Activated naive CD4-positive, alpha-beta T cell treated with anti-CD3 and anti-CD28 coated beads, Interleukin-2, amount 10 ng/mL, durations not matched to agents 7 days and 5 days (primary cell): Measurements from ENCODE around the gene ORAI2.
"Not testable (repeated sequence)": the region's sequence is repeated elsewhere in the genome, so short reads cannot be mapped to it uniquely, and the experiment has no call there.

ENCODE experiments used
- CTCF ChIA-PET: fragments of 350-600 bp; sonication (Branson Sonifier 250); formaldehyde crosslinking; loops from one replicate; lab custom pipeline; 2021; ENCODE audit warnings: antibody characterized with exemption; lab: Charles Lee
- DNase-seq: peaks from one replicate; pipeline ENCODE4 v3.0.0-alpha.2; 2020
- H3K27ac Mint-ChIP-seq: one replicate; pipeline ENCODE4 v1.8.0; 2021; ENCODE audit warnings: mild to moderate bottlenecking, moderate library complexity, mixed read lengths
- H3K27me3 Mint-ChIP-seq: one replicate; pipeline ENCODE4 v1.8.0; 2021; ENCODE audit warnings: mild to moderate bottlenecking, mixed read lengths
- H3K36me3 Mint-ChIP-seq: one replicate; pipeline ENCODE4 v1.8.0; 2021; ENCODE audit warnings: mixed read lengths
- H3K4me1 Mint-ChIP-seq: one replicate; pipeline ENCODE4 v1.8.0; 2021; ENCODE audit warnings: mixed read lengths
- H3K4me3 Mint-ChIP-seq: one replicate; pipeline ENCODE4 v1.8.0; 2021; ENCODE audit warnings: mild to moderate bottlenecking, moderate library complexity, mixed read lengths
- H3K9me3 Mint-ChIP-seq: one replicate; pipeline ENCODE4 v1.8.0; 2021; ENCODE audit warnings: mixed read lengths

Gene ORAI2

GRCh38 chr7:102439963-102440795 lies 6.8 kb downstream of the ORAI2 start:
- DNase-seq = no peak
- Mint-ChIP-seq H3K4me3 (no peak overlapping the region), H3K27ac (no peak overlapping the region), H3K27me3 (no peaks in the 10 kb centered on the region), H3K4me1 (peaks cover 23% of the 10 kb centered on the region), H3K9me3 (no peaks in the 10 kb centered on the region), H3K36me3 (peaks cover 29% of the 10 kb centered on the region)
- CTCF ChIA-PET = interaction anchor here (1.0 to 3.1 kb wide), 5 partner anchors 10 to 36 kb away, joined by 3 to 14 read pairs (median 3); no protein-coding TSS in a partner anchor

DNA sequence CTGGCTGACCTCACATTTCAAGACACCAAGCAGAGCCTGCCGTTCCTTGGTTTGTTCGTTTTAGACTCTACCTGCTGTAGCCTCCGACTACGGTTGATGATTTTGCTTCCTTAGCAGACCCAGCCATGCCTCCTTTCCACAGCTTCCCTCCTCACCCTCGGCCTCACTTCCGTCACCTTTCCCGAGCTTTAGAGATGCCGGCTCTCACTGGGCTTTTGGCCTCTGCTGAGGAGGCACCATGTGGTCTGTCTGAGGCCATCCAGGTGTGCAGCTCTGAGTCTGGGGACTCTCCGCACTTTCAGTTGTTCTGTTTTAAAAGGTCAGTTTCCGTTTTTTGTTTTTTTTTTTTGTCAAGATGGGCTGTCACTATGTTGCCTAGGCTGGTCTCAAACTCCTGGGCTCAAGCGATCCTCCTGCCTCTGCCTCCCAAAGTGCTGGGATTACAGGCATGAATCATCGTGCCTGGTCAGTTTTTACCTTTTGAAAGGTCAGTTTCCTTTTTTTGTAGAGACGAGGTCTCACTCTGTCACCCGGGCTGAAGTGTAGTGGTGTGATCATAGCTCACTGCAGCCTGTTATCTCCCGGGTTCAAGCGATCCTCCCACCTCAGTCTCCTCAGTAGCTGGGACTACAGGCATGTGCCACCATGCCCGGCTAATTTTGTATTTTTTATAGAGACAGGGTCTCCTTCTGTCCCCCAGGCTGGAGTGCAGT lies 11.7 kb downstream of the ORAI2 start:
- no peak overlapping the region for H3K4me3 Mint-ChIP-seq
- H3K9me3 Mint-ChIP-seq = no peaks in the 10 kb centered on the region
- no peak overlapping the region for H3K27ac Mint-ChIP-seq
- peaks cover 6% of the 10 kb centered on the region for H3K4me1 Mint-ChIP-seq
- H3K36me3 Mint-ChIP-seq = peaks cover 23% of the 10 kb centered on the region
- CTCF ChIA-PET = interaction anchor here (0.6 to 1.4 kb wide), 4 partner anchors 10 to 178 kb away, joined by 3 read pairs; no protein-coding TSS in a partner anchor
- DNase-seq = no peak
- no peaks in the 10 kb centered on the region for H3K27me3 Mint-ChIP-seq

DNA sequence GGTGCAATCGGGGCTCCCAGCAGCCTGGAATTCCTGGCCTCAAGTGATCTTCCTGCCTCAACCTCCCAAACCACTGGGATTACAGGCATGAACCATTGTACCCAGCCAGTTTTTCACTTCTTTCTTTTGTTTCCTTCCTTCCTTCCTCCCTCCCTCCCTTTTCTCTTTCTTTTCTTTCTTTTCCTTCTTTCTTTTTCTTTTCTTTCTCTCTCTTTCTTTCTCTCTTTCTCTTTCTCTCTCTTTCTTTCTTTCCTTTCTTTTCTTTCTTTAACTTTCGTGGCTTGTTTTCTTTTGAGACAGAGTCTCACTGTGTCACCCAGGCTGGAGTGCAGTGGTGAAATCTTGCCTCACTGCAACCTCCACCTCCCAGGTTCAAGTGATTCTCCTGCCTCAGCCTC lies 12.3 kb downstream of the ORAI2 start:
- no peak overlapping the region for H3K27ac Mint-ChIP-seq
- H3K9me3 Mint-ChIP-seq = no peaks in the 10 kb centered on the region
- CTCF ChIA-PET = interaction anchor here (1.4 kb wide), 2 partner anchors 11 to 33 kb away, joined by 3 read pairs; no protein-coding TSS in a partner anchor
- DNase-seq = no peak
- H3K4me1 Mint-ChIP-seq = peaks cover 6% of the 10 kb centered on the region
- no peaks in the 10 kb centered on the region for H3K27me3 Mint-ChIP-seq
- no peak overlapping the region for H3K4me3 Mint-ChIP-seq
- peaks cover 25% of the 10 kb centered on the region for H3K36me3 Mint-ChIP-seq

GRCh38 chr7:102446387-102447156 lies 13.2 kb downstream of the ORAI2 start:
- Mint-ChIP-seq H3K9me3 (no peaks in the 10 kb centered on the region), H3K27ac (no peak overlapping the region)

DNA sequence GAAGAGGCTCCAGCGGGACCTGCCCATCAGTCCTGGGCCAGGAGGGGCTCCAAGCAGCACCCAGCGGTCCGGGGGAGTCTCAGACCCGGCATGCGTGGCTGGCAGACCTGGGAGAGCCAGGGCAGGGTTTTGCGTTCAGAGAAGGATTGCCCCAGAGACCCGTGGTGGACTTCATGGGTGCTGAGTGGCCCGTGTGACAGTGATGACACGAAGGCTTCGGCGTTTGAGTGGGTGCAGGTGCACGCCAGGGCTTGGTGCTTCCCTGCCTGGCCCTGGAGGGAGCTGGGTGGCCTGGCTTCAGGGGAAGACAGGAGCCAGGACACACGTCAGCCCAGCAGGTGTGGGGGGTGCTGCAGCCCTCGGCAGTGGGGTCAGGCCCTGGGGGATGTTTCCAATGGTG lies 13.9 kb downstream of the ORAI2 start:
- no peak for DNase-seq
- Mint-ChIP-seq H3K9me3 (no peaks in the 10 kb centered on the region), H3K4me3 (no peak overlapping the region), H3K4me1 (peaks cover 4% of the 10 kb centered on the region), H3K27me3 (no peaks in the 10 kb centered on the region), H3K36me3 (peaks cover 20% of the 10 kb centered on the region), H3K27ac (no peak overlapping the region)
- CTCF ChIA-PET = interaction anchor here (1.7 kb wide), 1 partner anchor 35 kb away, joined by 8 read pairs; no protein-coding TSS in a partner anchor

More at GRCh38 chr7:102446387-102447156, 13.2 kb downstream of the ORAI2 start:
- CTCF ChIA-PET = interaction anchor here (1.4 kb wide), 2 partner anchors 12 to 34 kb away, joined by 3 read pairs; no protein-coding TSS in a partner anchor
- H3K4me1 Mint-ChIP-seq = peaks cover 5% of the 10 kb centered on the region
- no peak for DNase-seq
- no peaks in the 10 kb centered on the region for H3K27me3 Mint-ChIP-seq
- no peak overlapping the region for H3K4me3 Mint-ChIP-seq
- H3K36me3 Mint-ChIP-seq = peaks cover 24% of the 10 kb centered on the region

- no peaks in the 10 kb centered on the region for H3K9me3 Mint-ChIP-seq
These were observed 15.8 kb downstream of the ORAI2 start for GRCh38 chr7:102449136-102449535.

GRCh38 chr7:102450242-102450641 lies 16.9 kb downstream of the ORAI2 start:
- H3K9me3 Mint-ChIP-seq = no peaks in the 10 kb centered on the region
- no peak overlapping the region for H3K27ac Mint-ChIP-seq
- CTCF ChIA-PET = interaction anchor here (0.7 to 3.5 kb wide), 10 partner anchors 10 to 53 kb away, joined by 3 to 23 read pairs (median 6); no protein-coding TSS in a partner anchor
- H3K36me3 Mint-ChIP-seq = peaks cover 13% of the 10 kb centered on the region
- H3K27me3 Mint-ChIP-seq = no peaks in the 10 kb centered on the region
- no peaks in the 10 kb centered on the region for H3K4me1 Mint-ChIP-seq
- no peak overlapping the region for H3K4me3 Mint-ChIP-seq
- DNase-seq = peak; percentile 61

More at GRCh38 chr7:102449136-102449535, 15.8 kb downstream of the ORAI2 start:
- Mint-ChIP-seq H3K27ac (no peak overlapping the region), H3K27me3 (no peaks in the 10 kb centered on the region), H3K36me3 (peaks cover 15% of the 10 kb centered on the region), H3K4me1 (no peaks in the 10 kb centered on the region), H3K4me3 (no peak overlapping the region)
- no peak for DNase-seq
- CTCF ChIA-PET = interaction anchor here (1.1 to 3.5 kb wide), 5 partner anchors 10 to 45 kb away, joined by 3 to 23 read pairs (median 8); no protein-coding TSS in a partner anchor

DNA sequence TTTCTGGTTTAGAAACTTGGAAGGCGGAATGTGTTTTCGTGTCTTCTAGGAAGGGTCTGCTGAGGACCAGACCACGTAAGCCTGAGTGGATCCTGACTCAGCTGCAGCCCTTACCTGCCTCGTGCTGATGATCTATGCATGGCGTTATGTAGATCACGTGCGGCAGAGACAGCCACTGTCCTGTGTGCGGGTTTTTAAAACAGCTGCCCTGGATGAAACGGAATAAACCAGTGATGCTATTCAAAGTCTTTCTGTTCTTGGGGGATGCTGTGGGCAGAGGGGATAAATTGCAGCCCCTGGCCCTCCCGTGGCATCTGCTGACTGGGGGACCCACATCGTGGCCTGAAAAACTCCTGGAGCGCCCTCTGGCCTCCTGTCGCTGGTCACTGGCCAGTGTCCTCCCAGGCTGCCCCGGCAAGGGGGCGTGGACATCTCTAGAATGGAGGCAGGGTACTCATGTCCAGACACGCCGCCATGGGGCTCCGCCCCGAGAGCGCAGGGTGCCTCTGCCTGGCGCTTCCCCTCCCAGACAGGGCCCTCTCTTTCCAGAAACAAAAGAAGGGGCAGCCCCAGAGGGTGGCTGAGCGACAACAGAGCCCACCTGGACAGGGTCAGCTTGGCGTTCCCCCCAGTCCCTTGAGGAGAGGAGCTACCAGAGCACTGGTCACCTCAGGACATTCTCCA lies 18.1 kb downstream of the ORAI2 start:
- Mint-ChIP-seq H3K27ac (no peak overlapping the region), H3K27me3 (no peaks in the 10 kb centered on the region), H3K4me3 (no peak overlapping the region), H3K36me3 (peaks cover 11% of the 10 kb centered on the region), H3K9me3 (no peaks in the 10 kb centered on the region), H3K4me1 (no peaks in the 10 kb centered on the region)
- CTCF ChIA-PET = interaction anchor here (0.6 to 3.5 kb wide), 6 partner anchors 11 to 188 kb away, joined by 3 to 23 read pairs (median 4); no protein-coding TSS in a partner anchor
- DNase-seq = no peak

GRCh38 chr7:102452451-102452850 lies 19.1 kb downstream of the ORAI2 start:
- Mint-ChIP-seq H3K4me3 (no peak overlapping the region), H3K9me3 (no peaks in the 10 kb centered on the region), H3K27ac (no peak overlapping the region), H3K4me1 (no peaks in the 10 kb centered on the region), H3K27me3 (no peaks in the 10 kb centered on the region), H3K36me3 (peaks cover 12% of the 10 kb centered on the region)
- no peak for DNase-seq
- CTCF ChIA-PET = interaction anchor here (0.6 to 3.5 kb wide), 4 partner anchors 14 to 48 kb away, joined by 3 to 23 read pairs (median 4); no protein-coding TSS in a partner anchor

DNA sequence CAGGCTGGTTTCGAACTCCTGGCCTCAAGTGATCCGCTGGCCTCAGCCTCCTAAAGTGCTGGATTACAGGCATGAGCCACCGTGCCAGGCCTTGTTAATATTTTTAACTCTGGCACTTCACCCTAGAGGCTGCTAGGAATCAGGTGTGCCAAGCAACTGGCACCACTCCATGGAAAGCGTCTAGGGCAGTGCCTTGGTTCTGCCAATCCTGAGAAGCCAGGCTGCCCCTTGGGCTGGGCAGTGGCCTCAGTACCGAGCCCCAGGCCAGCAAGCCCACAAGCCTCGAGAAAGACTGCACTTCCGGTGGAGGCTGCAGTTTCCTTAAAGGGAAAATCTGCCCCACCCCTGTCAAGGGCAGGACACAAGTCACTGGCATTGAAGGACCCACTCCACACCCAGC lies 19.9 kb downstream of the ORAI2 start:
- peaks cover 14% of the 10 kb centered on the region for H3K36me3 Mint-ChIP-seq
- CTCF ChIA-PET = interaction anchor here (1.7 kb wide), 1 partner anchor 49 kb away, joined by 5 read pairs; no protein-coding TSS in a partner anchor
- no peaks in the 10 kb centered on the region for H3K9me3 Mint-ChIP-seq
- no peaks in the 10 kb centered on the region for H3K27me3 Mint-ChIP-seq
- H3K4me3 Mint-ChIP-seq = no peak overlapping the region
- no peak overlapping the region for H3K27ac Mint-ChIP-seq
- H3K4me1 Mint-ChIP-seq = no peaks in the 10 kb centered on the region
- DNase-seq = no peak

- Mint-ChIP-seq H3K9me3 (no peaks in the 10 kb centered on the region), H3K36me3 (peaks cover 13% of the 10 kb centered on the region), H3K27ac (no peak overlapping the region), H3K4me1 (no peaks in the 10 kb centered on the region), H3K27me3 (no peaks in the 10 kb centered on the region), H3K4me3 (no peak overlapping the region)
- CTCF ChIA-PET = no interaction called here
- DNase-seq = no peak
These were observed 21.1 kb downstream of the ORAI2 start for GRCh38 chr7:102454468-102454867.

- H3K9me3 Mint-ChIP-seq, H3K4me1 Mint-ChIP-seq, H3K4me3 Mint-ChIP-seq, DNase-seq, H3K27me3 Mint-ChIP-seq, CTCF ChIA-PET: not testable (repeated sequence)
- Mint-ChIP-seq H3K27ac (peak overlapping the region; percentile 69), H3K36me3 (peaks cover 13% of the 10 kb centered on the region)
These were observed 21.6 kb downstream of the ORAI2 start for GRCh38 chr7:102454932-102455331.

- Mint-ChIP-seq H3K4me1 (peaks cover under 1% of the 10 kb centered on the region), H3K9me3 (no peaks in the 10 kb centered on the region), H3K27ac (no peak overlapping the region), H3K36me3 (peaks cover 12% of the 10 kb centered on the region), H3K27me3 (no peaks in the 10 kb centered on the region), H3K4me3 (no peak overlapping the region)
- CTCF ChIA-PET = interaction anchor here (1.6 kb wide), 1 partner anchor 43 kb away, joined by 6 read pairs; no protein-coding TSS in a partner anchor
- no peak for DNase-seq
These were observed 22.2 kb downstream of the ORAI2 start for GRCh38 chr7:102455596-102455995.
